Calu3 (cell line): Measurements from ENCODE around the gene EME1. TPM values are rescaled to one million over a fixed set of nuclear protein-coding genes. Genes with fewer than 3 reads are reported as not detected.
"Not testable (repeated sequence)": the region's sequence is repeated elsewhere in the genome, so short reads cannot be mapped to it uniquely, and the experiment has no call there.

Source experiments
- BruUV-seq: library from RNA; stranded (reverse); fragments of 400-500 nt; replicated peaks from 2 replicates; lab custom pipeline; 2021; lab: Mats Ljungman, UMichigan
- CTCF ChIA-PET: fragments of 300-600 bp; sonication (Branson Sonifier 250); formaldehyde crosslinking; loops from one replicate; lab custom pipeline; 2022; ENCODE audit warnings: antibody characterized with exemption; lab: Charles Lee
- DNase-seq: peaks from one replicate; pipeline ENCODE4 v3.0.0; 2022
- H3K27ac Mint-ChIP-seq: one replicate; pipeline ENCODE4 v1.8.0; 2022; ENCODE audit warnings: mixed read lengths; ENCODE audit not compliant: unreplicated experiment
- H3K27me3 Mint-ChIP-seq: one replicate; pipeline ENCODE4 v1.8.0; 2022; ENCODE audit warnings: mixed read lengths; ENCODE audit not compliant: unreplicated experiment
- H3K36me3 Mint-ChIP-seq: one replicate; pipeline ENCODE4 v1.8.0; 2022; ENCODE audit warnings: mild to moderate bottlenecking, moderate library complexity, mixed read lengths; ENCODE audit not compliant: insufficient read depth, unreplicated experiment
- H3K4me1 Mint-ChIP-seq: one replicate; pipeline ENCODE4 v1.8.0; 2022; ENCODE audit warnings: mild to moderate bottlenecking, low read depth, mixed read lengths; ENCODE audit not compliant: unreplicated experiment
- H3K4me3 Mint-ChIP-seq: one replicate; pipeline ENCODE4 v1.8.0; 2022; ENCODE audit warnings: mild to moderate bottlenecking, low read depth, moderate library complexity, mixed read lengths; ENCODE audit not compliant: unreplicated experiment
- H3K9me3 Mint-ChIP-seq: one replicate; pipeline ENCODE4 v1.8.0; 2022; ENCODE audit warnings: low read depth, mixed read lengths; ENCODE audit not compliant: unreplicated experiment
- intact Hi-C: fragments of 100-400 bp; cut with micrococcal nuclease; formaldehyde crosslinking; loops from one replicate; pipeline ENCODE4 v1.10.0; 2022; ENCODE audit not compliant: unreplicated experiment
- total RNA-seq: library from RNA; stranded (reverse); gene quantifications from 2 replicates; pipeline ENCODE4 v1.2.3, GENCODE V29; 2022
- TF ChIP-seq, protein P1 (sequence below): fragments of 200-600 bp; IDR thresholded peaks from one replicate; pipeline ENCODE4 v1.8.0; 2022; ENCODE audit warnings: antibody characterized with exemption; ENCODE audit not compliant: unreplicated experiment

The EME1 gene
- total RNA-seq, 1 experiment from 2014 or later: 33.5 TPM

GRCh38 chr17:50406578-50406977, 33.5 kb downstream of the EME1 start:
- Mint-ChIP-seq H3K27me3 (peaks cover 35% of the 10 kb centered on the region), H3K4me1 (no peaks in the 10 kb centered on the region), H3K9me3 (no peaks in the 10 kb centered on the region), H3K36me3 (no peaks in the 10 kb centered on the region), H3K27ac (no peak overlapping the region), H3K4me3 (no peak overlapping the region)
- DNase-seq: no peak
- CTCF ChIA-PET: interaction anchor here (0.6 to 1.8 kb wide), 3 partner anchors 9 to 292 kb away, joined by 3 to 13 read pairs (median 7); partner anchors contain the start of gene LRRC59
- TF ChIP-seq, protein P1, sequence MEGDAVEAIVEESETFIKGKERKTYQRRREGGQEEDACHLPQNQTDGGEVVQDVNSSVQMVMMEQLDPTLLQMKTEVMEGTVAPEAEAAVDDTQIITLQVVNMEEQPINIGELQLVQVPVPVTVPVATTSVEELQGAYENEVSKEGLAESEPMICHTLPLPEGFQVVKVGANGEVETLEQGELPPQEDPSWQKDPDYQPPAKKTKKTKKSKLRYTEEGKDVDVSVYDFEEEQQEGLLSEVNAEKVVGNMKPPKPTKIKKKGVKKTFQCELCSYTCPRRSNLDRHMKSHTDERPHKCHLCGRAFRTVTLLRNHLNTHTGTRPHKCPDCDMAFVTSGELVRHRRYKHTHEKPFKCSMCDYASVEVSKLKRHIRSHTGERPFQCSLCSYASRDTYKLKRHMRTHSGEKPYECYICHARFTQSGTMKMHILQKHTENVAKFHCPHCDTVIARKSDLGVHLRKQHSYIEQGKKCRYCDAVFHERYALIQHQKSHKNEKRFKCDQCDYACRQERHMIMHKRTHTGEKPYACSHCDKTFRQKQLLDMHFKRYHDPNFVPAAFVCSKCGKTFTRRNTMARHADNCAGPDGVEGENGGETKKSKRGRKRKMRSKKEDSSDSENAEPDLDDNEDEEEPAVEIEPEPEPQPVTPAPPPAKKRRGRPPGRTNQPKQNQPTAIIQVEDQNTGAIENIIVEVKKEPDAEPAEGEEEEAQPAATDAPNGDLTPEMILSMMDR: no peak
- intact Hi-C loops: no loop called here
- BruUV-seq: no TSS peak

DNA sequence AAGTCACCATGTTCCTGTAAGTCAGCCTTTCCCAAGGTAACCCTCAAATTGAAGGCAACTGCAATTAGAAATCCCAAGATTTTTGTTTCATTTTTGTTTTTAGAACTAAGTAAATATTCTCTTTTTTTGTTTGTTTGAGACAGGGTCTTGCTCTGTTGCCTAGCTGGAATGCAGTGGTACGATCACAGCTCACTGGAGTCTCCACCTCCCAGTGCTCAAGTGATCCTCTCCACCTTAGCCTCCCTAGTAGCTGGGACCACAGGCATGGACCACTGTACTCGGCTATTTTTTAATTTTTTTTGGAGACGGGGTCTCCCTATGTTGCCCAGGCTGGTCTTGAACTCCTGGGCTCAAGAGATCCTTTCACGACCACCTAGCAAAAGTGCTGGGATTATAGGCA, 34.9 kb downstream of the EME1 start:
- CTCF ChIA-PET: interaction anchor here (0.7 to 1.8 kb wide), 2 partner anchors 11 to 86 kb away, joined by 3 to 13 read pairs; partner anchors contain the start of gene LRRC59
- Mint-ChIP-seq H3K27me3 (peaks cover 35% of the 10 kb centered on the region), H3K4me1 (peaks cover 9% of the 10 kb centered on the region), H3K36me3 (no peaks in the 10 kb centered on the region), H3K4me3 (no peak overlapping the region), H3K27ac (no peak overlapping the region), H3K9me3 (peaks cover 4% of the 10 kb centered on the region)
- intact Hi-C loops: no loop called here
- no peak for DNase-seq
- BruUV-seq: no TSS peak
- TF ChIP-seq, protein P1: no peak

DNA sequence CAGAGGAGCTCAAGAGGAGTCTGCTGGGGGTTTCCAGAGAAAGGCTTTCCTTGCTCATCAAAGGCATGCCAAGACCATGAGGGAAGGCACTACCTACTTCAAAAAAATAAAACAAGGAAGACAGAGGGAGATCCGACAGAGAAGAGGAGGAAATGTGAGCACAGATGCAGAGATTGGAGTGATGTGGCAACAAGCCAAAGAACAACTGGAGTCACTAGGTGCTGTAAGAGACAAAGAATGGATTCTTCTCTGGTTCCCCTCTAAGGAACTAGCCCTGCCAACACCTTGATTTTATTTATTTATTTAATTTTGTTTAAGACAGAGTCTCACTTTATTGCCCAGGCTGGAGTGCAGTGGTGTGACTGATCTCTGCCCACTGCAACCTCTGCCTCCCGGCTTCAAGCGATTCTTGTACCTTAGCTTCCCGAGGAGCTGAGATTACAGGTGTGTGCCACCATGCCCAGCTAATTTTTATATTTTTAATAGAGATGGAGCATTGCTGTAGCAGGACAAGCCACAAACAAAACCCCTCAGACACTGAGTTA, 39.2 kb downstream of the EME1 start:
- Mint-ChIP-seq H3K36me3 (no peaks in the 10 kb centered on the region), H3K4me1 (peaks cover 10% of the 10 kb centered on the region), H3K4me3 (no peak overlapping the region), H3K27ac (no peak overlapping the region), H3K27me3 (no peaks in the 10 kb centered on the region), H3K9me3 (peaks cover 4% of the 10 kb centered on the region)
- CTCF ChIA-PET: interaction anchor here (0.6 kb wide), 1 partner anchor 66 kb away, joined by 4 read pairs; no protein-coding TSS in a partner anchor
- TF ChIP-seq, protein P1: no peak
- no TSS peak for BruUV-seq
- intact Hi-C loops: no loop called here
- no peak for DNase-seq

- Mint-ChIP-seq H3K27ac (no peak overlapping the region), H3K27me3 (no peaks in the 10 kb centered on the region), H3K4me3 (no peak overlapping the region), H3K9me3 (peaks cover 6% of the 10 kb centered on the region), H3K36me3 (no peaks in the 10 kb centered on the region), H3K4me1 (peaks cover 10% of the 10 kb centered on the region)
- TF ChIP-seq, protein P1: no peak
- DNase-seq: no peak
- no TSS peak for BruUV-seq
- intact Hi-C loops: no loop called here
- CTCF ChIA-PET: no interaction called here
Observed at GRCh38 chr17:50414808-50415207, 41.8 kb downstream of the EME1 start.

DNA sequence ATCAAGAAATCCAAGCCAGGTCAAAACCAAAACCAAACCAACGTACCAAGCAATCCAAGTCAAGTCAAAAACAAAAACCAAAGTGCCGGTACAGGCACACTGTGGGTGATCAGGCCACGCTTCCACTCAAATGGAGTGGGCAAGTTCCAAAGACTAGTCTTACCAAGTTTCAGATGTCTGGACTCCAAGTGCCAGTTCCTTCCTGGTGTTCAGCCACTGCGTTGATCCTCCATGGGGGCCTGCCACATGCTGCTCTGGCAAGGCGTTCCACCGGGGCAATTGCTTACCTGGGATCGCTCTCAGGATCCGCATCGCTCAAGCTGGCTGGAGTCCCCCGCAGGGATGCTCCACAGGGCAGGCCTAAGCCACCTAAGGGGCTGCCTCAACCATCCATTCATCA, 46.5 kb downstream of the EME1 start:
- H3K27ac Mint-ChIP-seq, H3K9me3 Mint-ChIP-seq, DNase-seq, H3K4me3 Mint-ChIP-seq, BruUV-seq, intact Hi-C loops, H3K27me3 Mint-ChIP-seq: not testable (repeated sequence)
- CTCF ChIA-PET: interaction anchor here (0.6 kb wide), 1 partner anchor 93 kb away, joined by 5 read pairs; no protein-coding TSS in a partner anchor
- Mint-ChIP-seq H3K4me1 (peaks cover 29% of the 10 kb centered on the region), H3K36me3 (peaks cover 11% of the 10 kb centered on the region)
